ENCODE data around the gene ZNF837.
"Not testable (repeated sequence)": the region's sequence is repeated elsewhere in the genome, so short reads cannot be mapped to it uniquely, and the experiment has no call there.

Gene ZNF837

DNA sequence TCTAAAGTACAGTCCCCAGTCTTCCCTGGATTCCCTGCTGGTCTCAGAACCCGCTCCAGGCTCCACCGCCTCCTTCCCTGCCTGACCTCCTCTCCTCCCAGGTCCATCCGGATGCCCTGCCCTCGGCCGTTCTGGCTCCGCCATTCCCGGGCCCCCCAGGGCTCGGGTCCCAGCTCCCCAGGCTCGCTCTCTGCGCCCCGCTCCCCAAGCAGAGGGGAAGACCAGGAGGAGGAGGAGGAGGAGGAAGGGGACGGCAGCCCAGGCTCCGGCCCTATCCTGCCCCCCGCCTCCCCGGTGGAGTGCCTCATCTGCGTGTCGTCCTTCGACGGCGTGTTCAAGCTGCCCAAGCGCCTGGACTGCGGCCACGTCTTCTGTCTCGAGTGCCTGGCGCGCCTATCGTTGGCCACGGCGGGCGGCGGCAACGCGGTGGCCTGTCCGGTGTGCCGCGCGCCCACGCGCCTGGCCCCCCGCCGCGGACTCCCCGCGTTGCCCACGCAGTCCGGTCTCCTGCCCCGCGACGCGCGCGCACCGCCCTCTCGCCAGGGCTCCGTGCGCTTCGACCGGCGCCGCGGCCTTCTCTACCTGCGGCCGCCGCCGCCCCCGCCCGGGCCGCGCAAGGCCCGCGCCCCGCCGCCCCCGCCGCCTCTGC lies 15.3 kb upstream of the ZNF837 start:
- DNase-seq, result no peak

DNA sequence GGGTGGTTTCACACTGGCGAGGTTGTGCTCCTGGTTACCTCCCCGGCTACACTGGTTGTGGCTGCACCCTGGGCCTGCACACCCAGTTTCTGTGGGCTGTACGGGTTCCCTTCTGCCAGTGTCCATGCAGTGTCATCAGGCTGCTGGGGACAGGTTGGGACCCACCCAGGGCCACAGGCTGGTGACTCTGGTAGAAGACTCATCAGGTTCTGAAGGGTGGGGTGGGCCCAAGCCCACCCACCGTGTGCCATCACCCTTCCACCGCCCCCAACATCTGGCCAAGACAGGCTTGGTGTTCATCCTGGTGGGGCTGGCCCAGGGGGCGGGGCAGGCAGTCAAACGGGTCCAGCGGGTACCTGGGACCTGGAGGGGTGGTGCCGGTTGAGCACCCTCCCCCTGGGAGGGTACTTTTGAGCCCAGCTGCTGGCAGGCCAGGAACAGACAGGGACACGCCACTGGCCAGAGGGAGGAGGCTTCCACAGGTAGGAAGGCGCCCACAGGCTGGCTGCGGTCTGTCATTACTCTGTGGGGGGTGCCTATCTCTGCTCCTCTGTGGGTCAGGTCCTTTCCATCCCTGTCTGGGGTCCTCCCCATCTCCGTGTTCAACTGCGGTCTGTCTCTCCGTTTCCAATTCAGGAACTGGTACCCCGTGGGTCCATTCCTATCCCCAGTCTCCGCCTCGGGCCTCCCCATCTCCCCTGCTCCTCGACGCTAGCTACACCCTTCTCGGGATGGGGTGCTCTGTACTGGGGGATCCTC lies 14.6 kb upstream of the ZNF837 start, which contains the start of gene RNF225:
TSS of gene RNF225 (plus strand) at position 437 of the 759 bp plus-strand sequence. CDS start 434 bp downstream, outside the sequence.
- DNase-seq, result peak; percentile 49

DNA sequence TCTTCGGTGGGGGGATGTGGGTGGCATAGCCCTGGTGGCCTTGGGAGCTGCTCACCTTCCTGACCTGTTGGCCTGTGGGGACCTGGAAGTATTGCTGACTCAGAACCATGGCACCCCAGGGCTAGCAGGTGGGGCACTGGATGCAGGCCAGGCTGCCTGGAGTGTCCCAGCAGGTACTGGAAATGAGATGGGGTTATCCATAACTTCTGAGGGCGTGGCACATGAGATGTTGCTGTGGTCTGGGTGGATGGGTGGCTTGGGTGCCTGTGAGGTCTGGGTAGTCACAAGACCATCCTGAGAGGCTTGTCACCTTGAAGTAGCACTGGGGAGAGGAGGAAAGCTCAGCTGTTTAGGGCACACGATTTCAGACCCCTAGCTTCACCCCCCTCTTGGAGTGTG lies 14.0 kb upstream of the ZNF837 start:
- no peak for DNase-seq

DNA sequence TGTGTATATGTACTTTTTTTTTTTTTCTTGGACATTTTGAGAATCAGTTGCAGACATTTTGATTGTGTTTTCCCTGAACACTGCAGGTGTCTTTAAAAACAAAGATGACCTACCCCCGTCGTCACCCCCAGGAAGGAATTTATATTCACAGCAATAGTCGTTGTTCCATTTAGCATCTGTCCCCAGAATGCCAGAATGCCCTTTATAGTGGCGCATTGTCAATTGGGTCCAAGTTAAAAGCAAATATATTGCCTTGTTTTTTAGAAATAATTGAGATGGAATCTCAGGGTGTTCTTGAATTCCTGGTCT lies 12.8 kb upstream of the ZNF837 start:
- no peak for DNase-seq

DNA sequence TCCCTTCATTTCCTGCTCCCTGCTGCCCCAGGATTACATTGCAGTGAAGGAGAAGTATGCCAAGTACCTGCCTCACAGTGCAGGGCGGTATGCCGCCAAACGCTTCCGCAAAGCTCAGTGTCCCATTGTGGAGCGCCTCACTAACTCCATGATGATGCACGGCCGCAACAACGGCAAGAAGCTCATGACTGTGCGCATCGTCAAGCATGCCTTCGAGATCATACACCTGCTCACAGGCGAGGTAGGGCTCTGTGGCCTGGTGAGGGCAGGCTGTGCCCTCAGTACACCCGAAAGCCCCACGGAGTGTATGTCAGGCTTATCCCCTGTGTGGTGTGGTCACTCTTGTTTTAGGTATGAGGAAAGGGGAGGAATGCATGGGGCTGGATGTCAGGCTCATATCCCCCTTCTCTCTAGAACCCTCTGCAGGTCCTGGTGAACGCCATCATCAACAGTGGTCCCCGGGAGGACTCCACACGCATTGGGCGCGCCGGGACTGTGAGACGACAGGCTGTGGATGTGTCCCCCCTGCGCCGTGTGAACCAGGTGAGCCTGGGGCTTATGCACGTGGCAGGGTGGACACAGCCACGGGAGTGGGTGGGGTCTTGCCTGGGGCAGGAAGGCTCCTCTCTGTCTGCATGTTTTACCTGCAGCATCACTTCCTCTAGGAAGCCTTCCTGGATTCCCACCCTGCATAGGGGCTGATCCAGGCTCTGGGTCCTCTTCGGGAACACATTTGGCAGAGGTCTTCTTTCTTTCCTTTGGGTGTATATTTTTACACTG lies 12.3 kb upstream of the ZNF837 start:
- no peak for DNase-seq

DNA sequence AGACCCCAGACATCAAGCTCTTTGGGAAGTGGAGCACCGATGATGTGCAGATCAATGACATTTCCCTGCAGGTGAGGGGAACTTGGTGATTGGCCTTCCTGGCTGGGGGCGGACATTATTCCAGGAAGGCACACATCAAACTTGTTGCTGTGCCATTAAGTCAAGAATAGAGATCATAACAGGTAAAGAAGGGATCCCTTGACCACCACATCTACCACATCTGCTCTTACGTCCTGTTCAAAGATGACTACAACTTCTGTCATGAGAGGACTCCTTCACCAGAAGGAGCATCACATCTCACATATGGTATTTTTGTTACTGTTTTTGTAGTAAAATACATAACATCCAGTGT lies 7.3 kb upstream of the ZNF837 start:
- DNase-seq, result no peak

DNA sequence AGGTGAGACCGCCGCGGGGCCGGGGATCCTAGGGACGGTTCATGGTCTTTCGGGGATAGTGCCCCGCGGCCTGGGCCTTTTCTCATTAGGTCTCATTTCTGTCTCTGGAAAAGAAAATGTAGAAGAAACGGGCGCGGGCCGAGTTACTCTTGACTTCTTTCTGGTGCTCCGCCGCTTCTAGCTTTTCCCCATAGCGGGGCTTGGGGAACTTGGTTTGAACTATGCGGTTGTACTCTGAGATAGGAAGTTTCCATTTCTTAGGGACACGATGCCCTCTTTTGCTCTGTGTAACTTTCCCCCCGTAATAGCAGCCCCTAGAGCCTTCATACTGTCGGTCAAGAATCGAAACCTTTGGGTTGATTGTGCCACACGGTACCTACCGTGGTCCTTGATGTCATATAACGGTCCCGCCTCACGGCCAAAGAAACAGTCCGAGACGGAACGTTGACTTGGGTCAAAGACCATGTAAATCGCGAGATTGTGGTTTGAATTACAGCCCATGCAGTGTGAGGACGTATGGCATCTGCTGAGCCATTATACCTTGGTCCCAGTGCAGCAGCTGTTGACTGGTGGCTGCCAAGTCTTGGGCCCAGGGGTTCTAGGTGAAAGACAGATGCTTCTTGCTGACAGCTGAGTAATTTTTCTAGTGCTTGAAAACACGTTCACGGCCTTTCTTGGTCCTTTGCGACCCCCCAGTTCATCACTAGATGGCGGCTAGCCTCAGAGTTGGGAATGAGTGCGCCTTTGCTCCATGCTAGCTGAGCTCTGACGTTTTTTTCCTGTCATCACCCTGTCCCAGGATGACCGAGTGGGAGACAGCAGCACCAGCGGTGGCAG lies 6.7 kb upstream of the ZNF837 start:
- DNase-seq, result no peak

DNA sequence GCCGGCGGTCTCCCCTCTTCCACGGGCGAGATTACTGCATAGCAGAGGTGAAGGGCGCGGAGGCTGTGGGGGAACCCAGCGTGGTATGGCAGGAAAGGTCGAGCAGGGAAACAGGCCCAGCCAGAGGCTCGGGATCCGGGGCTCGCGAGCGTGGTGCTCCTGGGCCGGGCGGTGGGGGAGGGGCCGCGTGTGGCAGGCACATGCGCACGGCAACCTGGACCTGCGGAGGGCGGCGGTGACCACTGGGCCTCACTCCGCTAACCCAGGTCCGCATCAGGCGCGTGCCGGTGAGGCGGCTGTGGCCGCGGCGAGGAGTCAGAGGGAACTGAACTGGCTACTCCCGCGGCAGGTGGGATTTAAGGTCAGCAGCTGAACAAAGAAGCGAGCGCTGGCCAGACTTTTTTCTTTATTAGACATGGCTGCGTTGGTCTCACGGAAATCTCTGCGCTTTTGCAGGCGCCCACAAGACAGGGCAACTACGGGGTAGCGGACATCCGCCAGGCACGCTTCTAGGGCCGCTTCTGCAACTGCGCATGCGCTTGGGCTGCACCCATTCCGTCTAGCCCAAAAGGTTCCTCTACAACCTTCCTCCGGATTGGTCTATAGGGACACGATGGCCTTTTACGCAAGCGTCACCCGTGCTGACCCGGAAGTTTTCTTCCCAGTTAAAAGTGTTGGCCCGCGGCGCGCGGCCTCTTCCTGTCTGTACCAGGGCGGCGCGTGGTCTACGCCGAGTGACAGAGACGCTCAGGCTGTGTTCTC lies 5.9 kb upstream of the ZNF837 start, which contains the start of gene RPS5:
TSS of gene RPS5 (plus strand) at position 694 of the 762 bp plus-strand sequence. CDS start 869 bp downstream, outside the sequence.
- peak; percentile 100 for DNase-seq

DNA sequence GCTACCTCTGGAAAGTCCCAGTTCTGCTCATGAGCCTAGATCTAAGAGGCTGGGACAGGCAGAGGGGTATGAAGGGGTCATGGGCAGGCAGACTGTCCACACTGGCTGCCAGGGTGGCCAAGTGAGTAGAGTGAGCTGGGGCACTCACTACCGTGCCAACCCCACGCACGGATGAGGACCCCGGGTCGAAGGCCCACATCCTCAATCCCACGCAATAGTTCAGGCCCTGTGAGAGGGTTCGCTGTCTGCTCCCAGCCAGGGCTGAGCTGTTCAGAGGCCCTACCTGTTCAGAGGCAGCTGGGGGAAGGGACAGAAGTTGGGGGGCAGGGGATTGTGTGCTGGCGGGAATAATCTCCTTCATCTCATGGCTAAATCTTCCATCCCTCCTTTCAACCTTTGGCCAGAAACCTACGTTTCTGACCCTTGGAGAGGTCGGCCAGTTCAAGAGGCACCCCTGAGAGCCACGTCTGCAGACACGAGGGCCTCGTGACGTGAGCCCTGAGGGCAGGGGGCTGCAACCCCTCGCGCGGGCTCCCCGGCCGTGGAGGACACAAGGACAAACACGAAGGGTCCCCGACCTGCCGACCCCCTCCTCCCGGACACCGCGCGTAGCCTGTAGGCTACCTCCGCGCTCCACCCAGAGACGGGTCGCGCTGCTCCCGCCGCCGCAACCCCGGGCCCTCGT lies 5.2 kb upstream of the ZNF837 start:
- peak; percentile 43 for DNase-seq

DNA sequence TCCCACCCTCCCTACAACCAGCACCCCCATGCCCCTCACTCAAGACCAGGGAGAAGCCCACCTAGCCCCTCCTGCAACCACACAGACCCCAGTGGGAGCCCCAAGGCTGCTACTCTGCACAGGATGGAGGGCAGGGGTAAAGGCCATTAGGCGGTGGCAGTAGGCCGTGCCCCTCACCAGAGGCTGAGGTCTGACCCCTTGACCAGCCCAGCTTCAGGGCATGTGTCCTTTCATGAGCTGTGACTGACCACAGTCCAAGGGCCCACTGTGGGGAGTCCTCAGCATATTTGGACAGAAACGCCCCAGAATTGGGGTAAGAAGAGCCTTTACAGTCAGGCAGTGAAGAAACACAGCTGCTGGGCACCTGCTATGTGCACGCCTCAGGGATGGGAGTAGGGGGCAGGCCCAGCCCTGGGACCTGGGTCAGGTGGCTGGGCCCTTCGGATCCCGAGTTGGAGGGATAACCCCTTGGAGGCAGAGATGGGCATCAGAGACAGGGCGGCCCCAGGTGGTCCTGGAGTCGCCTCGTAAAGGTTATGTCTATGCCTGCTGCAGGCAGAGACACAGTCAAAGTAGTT lies 4.6 kb upstream of the ZNF837 start:
- no peak for DNase-seq

DNA sequence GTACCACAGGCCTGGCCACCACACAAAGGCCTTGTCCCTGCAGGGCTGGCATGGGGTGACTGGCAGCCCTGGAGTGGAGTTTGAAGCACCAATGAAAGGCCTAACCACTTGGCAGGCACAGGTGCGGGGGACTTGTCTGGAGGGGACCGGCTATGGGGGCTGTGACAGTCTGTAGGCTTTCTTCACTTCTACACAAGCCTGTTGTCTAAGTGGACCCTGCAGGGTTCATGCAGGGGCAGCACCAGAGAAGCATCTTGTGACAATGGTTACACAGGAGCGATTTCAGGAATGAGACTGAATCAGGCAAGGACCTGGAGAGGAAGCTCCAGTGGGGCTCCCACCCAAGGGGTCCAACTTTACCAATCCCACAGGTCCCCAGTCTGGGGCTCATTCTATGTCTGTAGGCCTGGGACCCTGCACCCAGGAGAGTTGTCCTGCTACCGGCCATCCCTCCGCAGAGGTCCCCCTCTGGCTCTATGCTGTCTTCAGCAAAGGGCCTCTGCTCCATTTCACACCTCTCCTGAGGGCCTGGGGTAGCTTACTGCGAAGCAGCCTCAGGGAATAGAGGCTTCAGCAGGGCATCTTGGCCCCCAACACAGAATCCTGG lies 2.3 kb upstream of the ZNF837 start:
- no peak for DNase-seq

DNA sequence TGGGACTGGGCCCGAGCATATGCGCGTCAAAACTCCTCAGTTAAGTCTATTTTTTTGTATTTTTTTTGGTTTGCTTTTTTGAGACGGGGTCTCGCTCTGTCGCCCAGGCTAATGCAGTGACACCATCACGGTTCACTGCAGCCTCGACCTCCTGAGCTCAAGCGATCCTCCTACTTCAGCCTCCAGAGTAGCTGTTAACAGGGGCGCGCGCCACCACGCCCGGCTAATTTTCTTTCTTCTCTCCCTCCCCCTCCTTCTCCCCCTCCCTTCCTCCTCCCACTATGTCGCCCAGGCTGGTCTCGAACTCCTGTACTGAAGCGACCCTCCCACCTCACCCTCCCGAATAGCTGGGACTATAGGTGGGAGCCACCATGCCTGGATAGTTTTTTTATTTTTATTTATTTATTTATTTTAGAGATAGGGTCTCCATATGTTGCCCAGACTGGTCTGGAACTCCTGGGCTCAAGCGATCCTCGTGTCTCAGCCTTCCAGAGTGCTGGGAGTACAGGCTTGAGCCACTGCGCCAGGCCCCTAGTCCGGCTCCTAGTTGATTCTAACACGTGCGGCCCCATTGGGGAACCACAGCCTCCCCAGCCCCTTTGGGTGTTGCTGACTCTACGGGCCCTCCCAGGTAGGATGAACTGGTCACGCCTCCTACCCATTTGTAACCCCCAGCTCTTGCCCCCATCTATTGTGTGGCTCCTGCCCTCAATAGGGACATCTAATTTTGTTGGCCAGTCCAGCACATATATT lies 806 bp upstream of the ZNF837 start:
- DNase-seq, result no peak

DNA sequence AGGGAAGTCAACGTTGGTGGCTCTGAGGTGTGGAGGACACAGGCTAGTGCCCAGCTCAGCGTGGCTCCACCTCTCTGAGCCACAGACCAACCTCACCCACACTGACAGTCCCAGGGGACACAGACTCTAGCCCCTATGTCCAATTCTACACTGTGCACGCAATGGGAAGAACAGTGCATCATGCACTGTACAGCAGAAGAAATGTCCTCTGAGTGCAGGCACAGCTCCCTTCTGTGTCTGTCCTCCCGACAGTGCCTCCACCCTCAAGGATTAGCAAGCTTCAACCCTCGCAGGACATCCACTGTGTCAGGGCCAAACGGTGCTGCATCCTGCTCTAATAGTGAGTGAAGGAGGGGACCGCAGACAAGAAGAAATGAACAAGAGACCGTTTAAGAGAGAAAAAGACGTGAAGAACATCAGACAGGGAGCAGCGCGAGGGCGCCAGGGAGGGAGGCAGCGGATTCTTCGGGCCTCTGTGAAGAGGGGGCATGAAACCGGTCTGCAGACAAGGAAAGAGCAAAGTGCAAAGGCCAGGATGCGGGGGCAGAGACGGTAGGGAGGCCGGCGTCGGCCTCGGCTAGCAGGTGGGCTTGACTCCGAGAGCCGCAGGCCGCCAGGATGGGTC lies 681 bp downstream of the ZNF837 start:
- peak; percentile 58 for DNase-seq

DNA sequence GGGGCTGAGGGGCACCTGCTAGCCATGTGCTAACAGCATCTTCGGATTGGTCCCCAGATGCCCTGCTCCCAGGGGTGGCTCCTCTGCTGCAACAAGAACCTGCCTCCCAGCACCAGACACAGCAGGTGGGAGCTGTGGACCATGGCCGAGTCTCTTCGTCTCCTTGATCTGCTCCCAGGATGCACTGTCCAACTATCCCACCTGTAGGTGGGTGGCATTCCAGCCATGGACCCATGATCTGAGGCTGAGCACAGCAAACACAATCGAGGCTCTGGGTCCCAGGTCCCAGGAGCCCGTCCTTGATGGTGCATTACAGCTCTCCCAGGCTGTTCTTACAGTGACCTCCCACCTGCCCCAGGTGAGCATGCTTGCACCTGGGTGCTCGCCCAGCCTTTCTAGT lies 1.6 kb downstream of the ZNF837 start:
- DNase-seq, result no peak

DNA sequence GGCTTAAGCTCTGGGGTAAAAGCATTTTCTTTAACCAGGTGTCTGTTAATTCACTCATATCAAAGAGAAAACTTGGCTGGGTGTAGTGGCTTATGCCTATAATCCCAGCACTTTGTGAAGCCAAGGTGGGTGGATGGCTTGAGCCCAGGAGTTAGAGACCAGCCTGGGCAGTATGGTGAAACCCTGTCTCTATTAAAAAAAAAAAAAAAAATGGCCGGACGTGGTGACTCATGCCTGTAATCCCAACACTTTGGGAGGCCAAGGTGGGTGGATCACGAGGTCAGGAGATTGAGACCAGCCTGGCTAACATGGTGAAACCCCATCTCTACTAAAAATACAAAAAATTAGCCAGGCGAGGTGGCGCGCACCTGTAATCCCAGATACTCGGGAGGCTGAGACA lies 4.1 kb downstream of the ZNF837 start:
- DNase-seq, result not testable (repeated sequence)

DNA sequence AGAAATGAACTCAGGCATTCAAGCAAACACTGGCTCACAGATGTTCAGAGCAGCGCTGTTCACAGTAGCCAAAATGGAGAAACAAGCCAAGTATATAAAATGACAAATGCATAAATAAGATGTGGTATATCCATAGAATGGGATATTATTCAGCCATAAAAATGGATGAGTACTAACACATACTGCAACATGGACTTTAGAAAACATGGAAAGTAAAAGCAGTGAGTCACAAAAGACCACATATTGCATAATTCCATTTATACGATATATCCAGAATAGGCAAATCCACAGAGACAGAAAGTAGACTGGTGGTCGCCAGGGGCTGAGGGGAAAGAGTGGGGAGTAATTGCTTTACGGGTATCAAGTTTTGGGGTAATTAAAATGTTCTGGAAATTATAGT lies 6.6 kb downstream of the ZNF837 start:
- DNase-seq, result no peak

DNA sequence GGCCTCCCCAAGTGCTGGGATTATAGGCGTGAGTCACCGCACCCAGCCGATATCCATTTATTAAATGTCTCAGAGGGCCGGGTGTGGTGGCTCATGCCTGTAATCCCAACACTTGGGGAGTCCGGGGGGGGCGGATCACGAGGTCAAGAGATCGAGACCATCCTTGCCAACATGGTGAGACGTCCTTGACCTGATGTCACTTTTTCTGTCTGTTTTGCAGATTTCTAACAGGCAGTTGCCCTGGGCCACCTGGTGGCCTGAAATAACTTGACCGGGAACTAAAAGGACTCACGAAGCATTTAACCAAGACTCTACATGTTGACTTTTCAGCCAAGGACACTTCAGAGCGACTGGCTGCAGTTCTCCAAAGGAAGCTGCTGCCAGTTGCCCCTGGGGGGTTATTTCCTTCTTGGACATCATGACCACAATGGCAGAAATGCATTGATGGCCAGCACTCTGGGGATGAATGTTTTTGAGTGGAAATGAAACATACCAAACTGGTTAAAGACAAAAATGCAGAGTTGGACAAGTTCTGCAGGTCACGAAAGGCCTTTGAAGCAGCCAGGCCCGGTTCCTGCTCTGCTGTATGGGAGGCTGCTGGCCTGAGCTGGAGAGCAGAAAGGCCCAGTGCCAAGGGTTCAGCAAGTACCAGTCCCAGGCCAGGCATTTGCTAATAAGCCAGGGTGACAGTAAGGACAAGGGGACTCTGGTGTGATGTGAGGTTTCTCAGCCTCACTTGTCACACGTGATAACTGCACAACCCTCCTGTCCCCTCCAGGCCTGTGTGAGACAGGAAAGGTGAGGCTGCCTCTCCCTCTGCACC lies 8.3 kb downstream of the ZNF837 start:
- DNase-seq, result no peak

DNA sequence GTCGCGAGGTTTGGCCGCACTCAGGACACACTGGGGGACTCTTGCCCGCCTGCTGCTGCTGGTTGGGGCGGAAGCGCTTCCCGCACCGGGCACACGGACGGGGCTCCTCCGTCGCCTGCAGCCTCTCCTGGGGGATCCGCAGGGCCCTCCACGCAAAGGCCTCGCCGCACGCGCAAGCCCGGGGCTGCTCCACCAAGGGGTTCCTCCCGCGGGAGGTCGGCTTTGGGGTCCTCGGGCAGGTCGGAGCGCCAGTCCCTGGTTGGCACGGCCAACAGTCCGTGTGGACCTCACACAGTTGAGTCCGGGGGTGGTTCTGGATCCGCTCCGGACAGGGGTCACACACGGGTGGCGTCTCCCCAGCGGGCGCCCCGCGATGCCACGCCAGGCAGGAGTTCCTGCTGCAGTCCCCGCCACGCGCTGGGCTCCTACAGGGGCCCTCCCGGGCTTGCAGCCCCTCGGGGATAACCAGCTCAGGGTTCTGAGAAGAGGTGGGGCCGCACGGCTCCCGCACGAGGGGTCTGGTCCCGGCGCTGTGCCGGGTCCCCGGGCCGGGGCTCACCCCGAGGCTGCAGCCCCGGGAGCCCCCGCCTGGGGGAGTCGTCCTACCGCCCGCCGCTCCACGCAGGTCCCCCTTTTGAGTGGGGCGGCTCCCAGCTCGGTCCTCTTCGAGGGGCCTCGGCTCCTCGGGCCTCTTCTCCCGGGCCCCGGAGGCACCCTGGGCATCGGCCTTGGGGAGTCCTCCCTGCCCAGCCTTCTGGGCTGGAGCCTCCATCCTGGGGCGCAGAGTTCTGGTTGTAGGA lies 12.1 kb downstream of the ZNF837 start:
- no peak for DNase-seq

Data from NCI-H82 (cell line).